GM18868 (cell line): ENCODE measurements around the gene NOP16.
A peak's percentile ranks its signal among the peaks of the same experiment; 100 is the strongest.

ENCODE experiments used
- ATAC-seq: cut with Tn5 transposase; IDR thresholded peaks from one replicate; pipeline ENCODE4 v1.9.1; 2021; ENCODE audit warnings: mild to moderate bottlenecking, moderate library complexity; ENCODE audit not compliant: unreplicated experiment

The NOP16 gene

DNA sequence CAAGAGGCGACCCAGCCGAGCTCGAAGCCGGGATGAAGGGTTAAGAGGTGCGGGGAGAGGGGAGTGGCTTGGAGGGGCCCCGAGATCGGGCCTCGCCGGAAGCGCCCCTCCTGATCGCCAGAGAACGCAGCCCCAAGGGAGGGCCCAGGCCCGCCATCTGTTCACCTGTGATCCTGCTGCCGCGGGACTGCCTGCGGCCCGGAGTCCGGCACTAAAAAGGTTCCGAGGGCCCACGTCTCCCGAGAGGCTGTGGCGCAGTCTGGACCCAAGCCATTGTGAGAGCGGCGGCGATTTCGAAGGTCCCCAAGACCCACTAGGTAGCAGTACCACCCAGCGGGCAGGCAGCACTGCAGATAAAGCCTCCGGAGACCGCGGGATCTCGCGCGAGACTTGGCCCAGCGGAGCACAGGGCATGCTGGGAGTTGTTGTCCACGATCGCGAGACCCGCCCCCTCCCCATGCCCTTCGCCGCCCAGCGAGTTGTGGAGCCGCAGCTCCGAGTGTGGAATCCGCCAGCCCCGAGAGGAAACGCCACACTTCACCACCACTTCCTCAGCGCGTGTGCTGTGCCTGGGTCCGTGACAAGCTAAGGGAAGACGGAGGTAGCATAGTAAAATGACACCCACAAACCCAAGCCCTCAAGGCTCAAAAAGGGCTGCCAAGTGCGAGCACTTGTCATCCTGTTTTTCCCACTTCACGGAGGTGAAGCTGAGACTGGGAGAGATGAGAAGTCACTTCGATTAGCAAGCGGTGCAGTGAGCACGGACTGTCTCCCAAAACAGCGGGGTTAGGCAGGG, 26.8 kb downstream of the NOP16 start, which contains the start of gene KIAA1191:
Gene KIAA1191 (minus strand): TSS at position 328 of the 796 bp plus-strand sequence. CDS start 2,256 bp downstream, outside the sequence.
- ATAC-seq = peak; percentile 90

DNA sequence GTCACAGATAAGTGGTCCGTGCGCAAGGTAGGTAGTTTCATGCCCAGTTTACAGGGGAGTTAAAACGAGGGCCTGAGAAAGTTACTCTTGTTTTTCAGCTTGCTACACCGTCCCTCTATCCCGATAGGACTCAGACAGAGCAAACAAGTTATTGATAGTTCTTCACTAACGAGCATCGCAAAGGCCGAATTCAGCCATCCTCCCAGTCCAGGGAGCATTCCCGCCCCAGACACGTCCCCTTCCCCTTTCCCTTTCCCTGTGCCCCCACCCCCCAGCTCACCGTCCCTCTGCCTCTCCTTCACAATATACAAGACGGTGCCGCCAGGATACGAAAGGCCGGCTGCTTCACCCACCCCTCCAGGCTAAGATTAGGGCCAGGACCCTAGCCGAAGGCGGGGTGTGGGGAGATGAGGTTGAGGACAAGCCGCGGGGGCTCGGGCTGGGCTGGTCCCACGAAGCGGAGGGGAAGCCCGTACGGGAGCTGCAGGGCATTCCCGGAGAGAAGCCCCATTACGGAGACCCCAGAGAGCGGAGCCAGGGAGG, 27.4 kb downstream of the NOP16 start:
- ATAC-seq = no peak

DNA sequence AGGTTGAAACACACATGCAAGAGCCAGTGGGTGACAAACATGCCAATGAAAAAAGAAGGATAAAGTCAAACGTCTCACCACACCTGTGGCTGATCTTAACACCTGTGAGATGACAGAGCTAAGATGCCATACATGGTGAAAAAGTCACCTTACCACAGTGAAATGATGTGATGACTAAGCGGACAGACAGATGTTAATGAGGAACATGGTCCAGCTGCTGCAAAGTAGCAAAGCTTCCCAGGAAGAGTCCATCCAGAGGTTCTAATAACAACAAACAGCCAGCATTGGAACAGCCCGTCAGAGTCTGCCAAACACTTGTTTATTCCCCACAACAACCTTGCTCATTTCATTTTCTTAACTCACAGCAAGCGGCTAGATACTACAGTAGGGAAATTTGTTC, 28.7 kb downstream of the NOP16 start:
- no peak for ATAC-seq

DNA sequence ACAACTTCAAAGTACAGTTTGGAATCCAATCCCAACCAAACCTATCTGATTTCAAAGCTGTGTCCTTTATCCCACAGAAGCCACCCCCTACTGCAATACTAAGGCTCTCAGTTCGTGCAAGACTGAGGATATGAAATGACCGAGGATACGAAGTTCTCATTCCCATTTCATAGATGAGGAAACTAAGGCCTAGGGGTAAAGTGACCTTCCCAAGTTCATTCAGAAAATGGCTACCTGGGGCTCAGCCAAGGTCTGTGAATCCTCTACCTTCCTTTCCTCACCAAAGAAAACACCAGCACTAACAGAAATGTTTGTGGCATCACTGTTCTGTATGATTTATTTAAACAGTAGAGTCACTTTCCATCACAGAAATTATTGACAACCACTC, 32.2 kb downstream of the NOP16 start:
- no peak for ATAC-seq

DNA sequence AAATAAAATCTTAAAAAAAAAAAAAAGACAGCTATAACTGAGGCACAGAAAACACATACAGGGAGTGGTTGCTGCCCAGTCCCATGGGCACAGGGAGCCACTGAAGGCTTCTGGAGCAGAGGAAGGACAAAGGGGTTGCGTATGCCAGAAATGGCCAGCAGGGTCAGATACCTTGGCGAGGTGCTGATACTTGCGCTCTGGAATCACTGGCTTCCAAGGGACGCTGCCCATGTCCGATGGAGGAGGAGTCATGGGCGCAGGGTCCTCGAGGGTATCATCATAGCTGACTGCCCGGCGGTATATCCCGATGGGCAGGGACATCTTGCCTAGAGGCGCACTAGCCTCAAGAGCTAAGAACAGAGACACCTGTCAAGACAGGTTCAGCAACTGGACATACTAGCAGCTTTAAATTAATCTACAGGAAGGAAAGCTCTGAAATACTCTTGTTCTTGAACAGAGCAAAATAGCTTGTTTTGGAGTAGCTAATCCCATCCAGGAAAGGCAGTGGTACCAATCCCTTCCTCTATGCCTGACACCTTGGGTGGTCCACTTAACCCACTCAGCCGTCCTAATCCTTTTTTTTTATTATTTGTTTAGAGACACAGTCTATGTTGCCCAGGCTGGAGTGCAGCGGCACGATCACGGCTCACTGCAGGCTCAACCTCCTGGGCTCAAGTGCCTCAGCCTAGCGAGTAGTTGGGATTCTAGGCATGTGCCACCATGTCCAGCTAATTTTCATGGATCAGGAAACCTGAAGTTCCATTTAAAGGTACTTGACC, 32.8 kb downstream of the NOP16 start:
- ATAC-seq = no peak

DNA sequence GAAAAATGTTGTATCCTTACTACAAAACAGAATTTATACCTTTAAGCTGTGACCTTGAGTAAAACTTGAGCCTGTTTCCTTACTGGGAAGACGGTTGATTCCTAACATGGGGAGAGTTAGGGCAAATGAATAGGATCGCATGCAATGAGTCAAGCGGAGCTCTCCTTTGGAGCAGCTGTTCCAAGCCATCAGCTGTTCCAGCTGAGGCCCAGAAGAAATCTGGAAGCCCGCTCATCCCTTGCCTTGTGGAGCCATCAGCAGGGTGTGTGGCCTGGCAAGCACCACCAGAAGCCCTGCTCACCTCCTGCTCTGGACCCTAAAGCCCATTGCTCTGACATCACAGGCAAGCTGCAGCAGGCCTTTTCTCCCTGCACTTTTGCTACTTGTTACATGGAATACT, 34.9 kb downstream of the NOP16 start:
- ATAC-seq = no peak

DNA sequence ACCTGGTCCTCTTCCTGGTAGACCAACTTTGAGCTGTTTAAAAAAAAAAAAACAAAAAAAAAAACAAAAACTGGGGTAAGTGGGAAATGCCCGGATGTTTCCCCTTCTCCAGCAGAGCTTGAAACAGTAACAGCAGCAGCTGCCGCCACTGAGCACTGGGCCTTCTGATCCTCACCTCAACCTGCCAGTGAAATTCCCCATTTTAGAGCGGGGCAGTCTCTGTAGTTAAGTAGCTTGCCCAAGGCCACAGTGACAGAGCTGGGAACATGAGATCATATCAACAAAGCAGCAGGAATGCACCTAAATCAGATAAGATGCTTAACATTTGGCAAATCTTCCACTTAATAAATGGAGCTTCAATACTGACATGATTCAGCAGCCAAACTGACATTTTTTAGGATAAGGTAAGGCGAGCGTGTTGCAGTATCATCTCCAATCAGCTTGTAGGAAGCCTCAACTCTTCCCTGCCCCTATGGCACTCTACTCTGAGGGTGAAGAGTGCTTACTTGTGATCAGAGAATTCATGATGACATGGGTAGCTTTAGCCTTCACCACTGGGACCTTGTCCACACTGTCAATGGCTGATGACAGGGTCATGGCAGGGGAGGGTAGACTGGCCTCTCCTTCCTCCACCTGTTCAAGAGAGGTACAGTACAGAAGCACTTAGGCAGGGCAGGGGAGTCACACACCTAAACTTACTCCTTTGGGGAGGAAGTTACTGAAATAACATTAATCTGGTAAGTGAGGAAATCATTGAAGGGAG, 36.1 kb downstream of the NOP16 start:
- ATAC-seq = peak; percentile 88

DNA sequence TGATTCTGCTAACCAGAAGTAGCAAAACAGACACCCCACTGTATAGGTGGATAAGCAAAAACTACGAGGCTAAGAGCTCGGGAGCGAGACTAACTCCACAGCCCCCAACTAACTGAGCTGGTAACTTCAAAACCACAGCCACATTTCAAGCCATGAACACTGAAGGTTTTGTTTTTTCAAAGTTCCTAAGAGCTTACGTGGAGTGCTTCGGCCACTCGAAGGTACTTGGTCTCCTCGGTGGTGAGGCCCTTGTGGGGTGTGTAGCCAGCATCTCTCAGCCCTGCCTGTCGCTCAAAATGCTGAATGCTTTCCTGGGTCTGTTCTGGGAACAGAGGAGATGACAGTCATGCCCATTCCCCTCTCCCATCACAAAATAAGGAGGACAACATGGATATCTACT, 38.0 kb downstream of the NOP16 start:
- ATAC-seq = no peak

DNA sequence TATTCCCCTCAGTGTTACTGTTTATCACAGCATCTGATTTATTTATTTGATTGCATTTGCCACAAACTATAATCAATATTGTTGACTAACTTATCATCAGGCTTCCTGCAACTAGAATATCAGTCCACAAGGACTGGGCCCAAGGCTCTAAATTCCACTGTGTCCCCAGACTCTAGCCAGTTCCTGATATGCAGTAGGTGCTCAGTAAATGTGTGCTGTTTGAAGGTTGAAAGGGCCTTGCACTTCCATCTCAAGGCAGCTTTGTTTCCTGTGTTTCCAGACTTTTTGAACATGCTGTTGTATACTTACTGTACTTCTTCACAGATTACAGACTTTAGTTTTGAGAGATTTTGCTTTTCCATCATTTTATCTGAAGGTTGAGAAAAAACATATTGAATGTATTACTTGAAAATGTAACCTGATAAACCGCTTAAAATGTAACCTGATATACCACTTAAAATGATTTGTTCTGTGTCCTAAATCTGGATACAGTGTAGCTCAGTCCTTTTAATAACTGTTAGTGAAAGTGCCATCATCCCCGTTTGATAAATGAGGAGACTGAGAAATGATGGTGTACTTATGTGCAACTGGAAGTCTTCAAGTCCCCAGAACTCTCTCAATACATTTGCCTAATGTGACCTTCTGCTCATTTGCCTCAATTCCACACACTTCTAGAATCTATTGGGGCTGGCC, 45.5 kb downstream of the NOP16 start:
- ATAC-seq = no peak

DNA sequence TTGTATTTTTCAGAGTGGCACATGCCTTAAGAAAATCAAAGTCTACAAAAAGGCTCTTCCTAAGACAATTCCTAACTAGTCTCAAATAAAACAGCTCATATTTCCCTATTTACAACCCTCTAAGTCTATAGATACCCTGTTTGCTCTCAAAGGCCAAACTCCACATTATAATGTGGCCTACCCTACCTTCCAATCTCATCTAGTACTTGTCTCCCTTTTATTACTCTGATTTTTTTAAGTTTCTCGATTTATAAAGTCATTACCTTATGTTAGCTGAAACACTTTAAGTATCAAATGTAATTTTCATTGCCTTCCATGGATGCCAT, 46.3 kb downstream of the NOP16 start:
- no peak for ATAC-seq

DNA sequence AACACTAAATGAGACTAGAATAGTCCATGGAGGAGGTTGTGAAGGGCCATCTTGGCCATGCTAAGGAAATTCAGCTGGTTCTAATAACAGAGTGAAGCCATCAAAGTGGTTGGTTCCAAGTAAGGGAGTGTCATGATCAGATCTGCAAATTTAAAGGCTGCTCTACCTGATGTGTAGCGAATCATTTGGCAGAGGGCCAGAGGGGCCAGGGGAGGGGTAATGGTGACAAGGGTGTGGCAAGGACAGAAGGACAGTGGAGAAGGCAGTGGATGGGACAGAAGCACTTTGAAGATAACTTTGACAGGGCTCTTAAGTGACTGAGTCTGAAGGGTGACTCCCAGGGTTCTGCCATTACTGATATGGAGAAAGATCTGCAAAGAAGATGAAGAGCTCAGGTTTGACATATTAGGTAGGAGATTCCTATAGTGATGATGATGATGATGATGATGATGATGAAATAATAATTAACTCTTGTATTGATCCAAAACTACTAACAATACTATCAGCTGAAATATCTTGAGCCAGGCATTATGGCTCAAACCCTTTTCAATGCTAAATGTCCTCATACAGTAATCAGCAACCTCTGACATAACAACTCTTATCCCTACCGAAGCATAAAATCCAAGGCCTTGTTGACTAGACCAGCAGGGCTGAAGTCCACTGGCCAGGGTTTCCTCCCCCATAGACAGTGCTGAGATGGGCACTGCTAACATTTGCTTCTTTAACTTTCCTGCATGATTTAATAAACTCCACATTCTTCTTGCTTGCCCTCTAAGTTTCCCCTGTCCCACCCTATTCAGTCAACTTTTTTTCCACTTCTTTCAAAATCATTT, 46.9 kb downstream of the NOP16 start:
- ATAC-seq = no peak

DNA sequence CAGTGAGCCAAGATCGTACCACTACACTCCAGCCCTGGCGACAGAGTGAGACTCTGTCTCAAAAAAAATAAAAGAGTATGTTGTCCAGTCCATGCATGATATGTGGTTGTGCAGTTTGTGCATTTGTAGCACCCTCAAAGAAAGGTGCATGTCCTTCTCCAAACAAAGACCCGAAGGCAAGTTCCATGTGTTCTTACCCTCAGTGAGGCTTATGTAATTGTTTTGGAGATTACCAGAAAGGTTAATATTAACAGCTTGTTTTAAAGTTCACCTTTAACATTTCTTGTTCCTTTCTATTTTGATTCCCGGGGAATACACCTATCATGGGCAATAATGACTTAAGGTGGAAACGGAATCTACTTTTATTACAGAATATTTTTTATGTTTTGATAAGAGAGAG, 49.1 kb downstream of the NOP16 start:
- ATAC-seq = no peak

DNA sequence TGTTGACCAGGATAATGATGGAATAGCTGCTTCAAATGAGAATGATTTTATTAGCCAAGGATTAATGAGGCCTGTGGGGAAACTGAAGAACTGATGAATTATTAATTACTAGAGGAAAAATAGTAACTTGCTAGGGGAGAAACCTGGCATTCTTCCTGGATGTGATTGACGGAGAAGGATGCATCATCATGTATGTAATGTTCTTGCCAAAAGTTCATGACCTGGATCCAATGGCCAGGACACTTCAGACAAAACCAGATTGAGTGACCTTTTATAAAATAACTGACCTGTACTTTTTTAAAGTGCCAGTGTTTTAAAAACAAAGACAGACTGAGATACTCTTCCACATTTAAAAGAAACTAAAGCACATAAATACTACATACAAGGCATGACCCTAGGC, 50.5 kb downstream of the NOP16 start:
- no peak for ATAC-seq

DNA sequence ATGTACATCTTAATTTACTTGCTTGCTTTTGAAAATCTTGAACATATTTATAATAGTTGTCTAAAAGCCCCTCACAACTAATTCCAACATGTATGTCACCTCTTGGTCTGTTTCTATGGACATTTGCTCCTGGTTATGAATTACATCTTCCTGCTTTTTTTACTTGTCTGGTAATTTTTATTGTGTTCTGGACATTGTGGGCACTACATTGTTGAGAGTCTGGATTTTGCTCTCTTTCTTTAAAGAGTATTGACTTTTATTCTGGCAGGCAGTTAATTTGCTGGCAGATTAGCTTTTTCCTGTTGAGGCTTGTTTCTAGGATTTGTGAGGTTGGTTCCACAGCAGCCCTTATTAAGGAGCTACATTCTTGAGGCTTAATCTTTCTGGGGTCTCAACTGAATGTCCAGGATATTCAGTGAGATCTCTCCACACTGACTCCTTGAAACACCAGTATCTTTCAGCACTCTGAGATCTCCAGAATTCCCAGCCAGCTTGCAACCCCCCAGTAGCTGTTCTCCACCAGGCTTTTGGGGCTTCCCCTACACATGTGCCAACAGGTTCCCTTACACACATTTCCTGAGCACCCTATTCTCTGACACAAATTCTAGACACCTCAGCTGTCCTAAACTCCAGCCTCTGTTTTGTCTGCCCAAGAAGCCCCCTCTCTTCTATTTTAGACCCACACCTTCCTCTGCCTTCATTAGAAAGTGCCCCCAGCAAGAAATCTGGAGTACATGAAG, 54.2 kb downstream of the NOP16 start:
- no peak for ATAC-seq
